SK-MEL-5 (cell line): Measurements from ENCODE around the gene POU2F3. TPM values are rescaled to one million over a fixed set of nuclear protein-coding genes. Genes with fewer than 3 reads are reported as not detected.
A peak's percentile ranks its signal among the peaks of the same experiment; 100 is the strongest.

Experiments
- DNase-seq: peaks from one replicate; pipeline ENCODE4 v3.0.0-alpha.2; 2016; ENCODE audit warnings: low read depth, low spot score
- in situ Hi-C: cut with HindIII; loops from 2 replicates; pipeline ENCODE4 v1.10.0; 2016; ENCODE audit warnings: low sequenced_read_pairs, high pct_unique_total_duplicates, low pct_unique_long_range_greater_than_20kb
- total RNA-seq: library from RNA; depleted of rRNA; stranded (reverse); fragments of >200 nt; shearing (Covaris generic); gene quantifications from 2 replicates; pipeline ENCODE4 v1.2.3, GENCODE V29; 2014

The POU2F3 gene
- total RNA-seq, 1 experiment from 2014 or later: not detected

GRCh38 chr11:120317689-120318480 is 77.9 kb downstream of the POU2F3 start:
- no peak for DNase-seq
- in situ Hi-C loops: no loop called here

GRCh38 chr11:120318906-120319305 is 79.0 kb downstream of the POU2F3 start:
- DNase-seq: no peak
- in situ Hi-C loops: no loop called here

- in situ Hi-C loops: no loop called here
- peak; percentile 62 for DNase-seq
Measured at GRCh38 chr11:120324932-120325810, 85.2 kb downstream of the POU2F3 start, which contains the start of gene TLCD5. TSS of gene TLCD5 (plus strand) at chr11:120325299. CDS start at chr11:120327442, 2,143 bp downstream.

GRCh38 chr11:120326228-120326627 is 86.3 kb downstream of the POU2F3 start:
- in situ Hi-C loops: no loop called here
- DNase-seq: peak; percentile 19

GRCh38 chr11:120326845-120327281 is 86.9 kb downstream of the POU2F3 start:
- peak; percentile 37 for DNase-seq
- in situ Hi-C loops: no loop called here

- DNase-seq: no peak
- in situ Hi-C loops: no loop called here
Measured at GRCh38 chr11:120327311-120327710, 87.4 kb downstream of the POU2F3 start.

GRCh38 chr11:120329556-120329955 is 89.6 kb downstream of the POU2F3 start:
- in situ Hi-C loops: no loop called here
- DNase-seq: no peak

GRCh38 chr11:120330045-120330444 is 90.1 kb downstream of the POU2F3 start:
- no peak for DNase-seq
- in situ Hi-C loops: no loop called here

GRCh38 chr11:120331301-120331996 is 91.5 kb downstream of the POU2F3 start:
- in situ Hi-C loops: no loop called here
- peak; percentile 69 for DNase-seq

- no peak for DNase-seq
- in situ Hi-C loops: no loop called here
Measured at GRCh38 chr11:120332822-120333716, 93.1 kb downstream of the POU2F3 start.

- in situ Hi-C loops: no loop called here
- no peak for DNase-seq
Measured at GRCh38 chr11:120333801-120334200, 93.9 kb downstream of the POU2F3 start.

GRCh38 chr11:120334332-120334731 is 94.4 kb downstream of the POU2F3 start:
- DNase-seq: no peak
- in situ Hi-C loops: no loop called here

GRCh38 chr11:120334894-120335462 is 95.0 kb downstream of the POU2F3 start:
- peak; percentile 79 for DNase-seq
- in situ Hi-C loops: no loop called here

- in situ Hi-C loops: no loop called here
- no peak for DNase-seq
Measured at GRCh38 chr11:120335556-120335907, 95.6 kb downstream of the POU2F3 start.

GRCh38 chr11:120335908-120336640 is 96.1 kb downstream of the POU2F3 start, which contains the start of gene ARHGEF12:
TSS of gene ARHGEF12 (plus strand) at chr11:120336413. CDS start at chr11:120337244, 831 bp downstream.
- in situ Hi-C loops: no loop called here
- peak; percentile 90 for DNase-seq
